Thoracic aorta (tissue), 2 donors: ENCODE measurements around the gene SEPTIN14. TPM values are rescaled to one million over a fixed set of nuclear protein-coding genes. Genes with fewer than 3 reads are reported as not detected.

ENCODE experiments used
- ATAC-seq: fragments of 150-250 bp; one replicate; pipeline ENCODE4 v1.8.0; 2017; ENCODE audit warnings: low read depth; ENCODE audit not compliant: insufficient number of reproducible peaks, low FRiP score
- DNase-seq: peaks from one replicate; pipeline ENCODE4 v3.0.0-alpha.2; 2020; ENCODE audit warnings: low spot score
- H3K27ac ChIP-seq, 2 donors: fragments of 200-600 bp; sonication (generic); 1 replicate in 1 of 2; 2 replicates in 1 of 2; pipeline ENCODE4 v1.5.1; 2016; ENCODE audit warnings: mild to moderate bottlenecking in 2 of 2, moderate library complexity in 2 of 2
- H3K27me3 ChIP-seq: fragments of 200-600 bp; sonication (generic); replicated peaks from 2 replicates; pipeline ENCODE4 v1.6.0; 2016; ENCODE audit warnings: mild to moderate bottlenecking; ENCODE audit not compliant: insufficient read depth
- H3K36me3 ChIP-seq: fragments of 200-600 bp; sonication (generic); one replicate; pipeline ENCODE4 v1.5.1; 2016
- H3K4me1 ChIP-seq, 2 donors: fragments of 200-600 bp; sonication (generic); 1 replicate in 1 of 2; 2 replicates in 1 of 2; pipeline versions ENCODE4 v1.5.1 to v1.6.0; 2016; ENCODE audit warnings: low read depth in 2 of 2, mild to moderate bottlenecking in 1 of 2; ENCODE audit not compliant: control insufficient read depth in 1 of 2
- H3K4me3 ChIP-seq: fragments of 200-600 bp; sonication (generic); 2 replicates; pipeline ENCODE4 v1.5.1; 2016; ENCODE audit warnings: mild to moderate bottlenecking
- H3K9me3 ChIP-seq: fragments of 200-600 bp; sonication (generic); 2 replicates; pipeline ENCODE4 v1.5.1; 2016
- total RNA-seq, 2 donors: library from RNA; depleted of rRNA; stranded (reverse); fragments of >200 nt; gene quantifications; one replicate each; pipeline versions ENCODE4 v1.1.0 to v1.2.3, GENCODE V29; 2016
- TF ChIP-seq, protein P1 (sequence below): fragments of 200-600 bp; sonication (generic); IDR thresholded peaks from one replicate; pipeline ENCODE4 v1.5.1; 2019; ENCODE audit warnings: antibody characterized with exemption

Gene SEPTIN14
- total RNA-seq, 2 donors from 2014 or later: not detected

DNA sequence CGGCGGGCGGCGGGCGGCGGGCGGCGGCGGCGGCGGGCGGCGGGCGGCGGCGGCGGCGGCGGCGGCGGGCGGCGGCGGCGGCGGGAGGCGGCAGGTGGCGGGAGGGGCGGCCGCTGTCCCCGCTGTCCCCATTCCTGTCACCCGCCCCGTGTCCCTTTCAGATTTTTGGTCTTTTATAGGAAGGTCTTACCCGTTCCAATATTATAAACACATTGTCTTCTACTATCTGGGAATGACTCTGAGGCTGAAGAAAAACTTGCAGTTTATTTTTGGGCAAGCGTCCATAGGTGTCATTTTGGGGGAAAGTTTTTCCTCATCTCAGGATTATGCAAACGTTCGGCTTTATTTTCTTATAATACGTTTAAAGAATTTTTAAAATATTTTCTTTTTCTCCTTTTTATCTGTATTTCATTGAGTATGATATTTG is 25.3 kb upstream of the SEPTIN14 start:
- H3K27me3 ChIP-seq: no peaks in the 10 kb centered on the region
- H3K4me1 ChIP-seq: peaks cover 3 to 5% of the 10 kb centered on the region in 2 donors
- TF ChIP-seq, protein P1, sequence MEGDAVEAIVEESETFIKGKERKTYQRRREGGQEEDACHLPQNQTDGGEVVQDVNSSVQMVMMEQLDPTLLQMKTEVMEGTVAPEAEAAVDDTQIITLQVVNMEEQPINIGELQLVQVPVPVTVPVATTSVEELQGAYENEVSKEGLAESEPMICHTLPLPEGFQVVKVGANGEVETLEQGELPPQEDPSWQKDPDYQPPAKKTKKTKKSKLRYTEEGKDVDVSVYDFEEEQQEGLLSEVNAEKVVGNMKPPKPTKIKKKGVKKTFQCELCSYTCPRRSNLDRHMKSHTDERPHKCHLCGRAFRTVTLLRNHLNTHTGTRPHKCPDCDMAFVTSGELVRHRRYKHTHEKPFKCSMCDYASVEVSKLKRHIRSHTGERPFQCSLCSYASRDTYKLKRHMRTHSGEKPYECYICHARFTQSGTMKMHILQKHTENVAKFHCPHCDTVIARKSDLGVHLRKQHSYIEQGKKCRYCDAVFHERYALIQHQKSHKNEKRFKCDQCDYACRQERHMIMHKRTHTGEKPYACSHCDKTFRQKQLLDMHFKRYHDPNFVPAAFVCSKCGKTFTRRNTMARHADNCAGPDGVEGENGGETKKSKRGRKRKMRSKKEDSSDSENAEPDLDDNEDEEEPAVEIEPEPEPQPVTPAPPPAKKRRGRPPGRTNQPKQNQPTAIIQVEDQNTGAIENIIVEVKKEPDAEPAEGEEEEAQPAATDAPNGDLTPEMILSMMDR: no peak
- no peaks in the 10 kb centered on the region for H3K9me3 ChIP-seq
- H3K27ac ChIP-seq: peak overlapping the region in 1 of 2 donors; percentile 44
- H3K4me3 ChIP-seq: peak overlapping the region; percentile 77
- H3K36me3 ChIP-seq: no peaks in the 10 kb centered on the region
- DNase-seq (no peak), ATAC-seq (no peak)

GRCh38 chr7:55884321-55884720 is 21.8 kb upstream of the SEPTIN14 start:
- DNase-seq (no peak), ATAC-seq (no peak)
- H3K27me3 ChIP-seq: no peaks in the 10 kb centered on the region
- no peaks in the 10 kb centered on the region for H3K9me3 ChIP-seq
- no peaks in the 10 kb centered on the region for H3K36me3 ChIP-seq
- TF ChIP-seq, protein P1: no peak
- H3K4me3 ChIP-seq: no peak overlapping the region
- H3K27ac ChIP-seq: no peak overlapping the region
- peaks cover 3 to 5% of the 10 kb centered on the region in 2 donors for H3K4me1 ChIP-seq

DNA sequence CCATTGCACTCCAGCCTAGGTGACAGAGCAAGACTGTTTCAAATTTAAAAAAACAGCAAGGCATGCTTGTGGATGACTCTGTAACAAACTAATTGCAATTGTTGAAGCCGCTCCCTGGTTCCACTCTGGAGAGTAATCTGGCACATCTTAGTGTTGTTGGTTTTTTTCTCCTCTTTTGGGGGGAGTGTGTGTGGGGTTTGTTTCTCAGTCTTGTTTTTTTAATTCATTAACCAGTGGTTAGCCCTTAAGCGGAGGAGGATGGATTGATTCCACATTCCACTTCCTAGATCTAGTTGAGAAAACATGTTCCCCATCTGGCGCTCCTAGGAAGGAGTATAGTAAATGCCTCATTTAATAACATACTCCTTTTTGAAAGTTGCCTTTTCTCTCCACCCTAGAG is 16.1 kb upstream of the SEPTIN14 start:
- no peak for ATAC-seq

GRCh38 chr7:55877308-55877707 is 14.8 kb upstream of the SEPTIN14 start:
- no peak for ATAC-seq
- H3K9me3 ChIP-seq: no peaks in the 10 kb centered on the region
- H3K4me3 ChIP-seq: no peak overlapping the region
- TF ChIP-seq, protein P1: no peak
- no peak overlapping the region for H3K27ac ChIP-seq
- no peaks in the 10 kb centered on the region for H3K4me1 ChIP-seq
- DNase-seq: no peak
- no peaks in the 10 kb centered on the region for H3K27me3 ChIP-seq
- no peaks in the 10 kb centered on the region for H3K36me3 ChIP-seq

More for the DNA sequence above, 16.1 kb upstream of the SEPTIN14 start:
- no peak for DNase-seq
- H3K27me3 ChIP-seq: no peaks in the 10 kb centered on the region
- H3K9me3 ChIP-seq: no peaks in the 10 kb centered on the region
- TF ChIP-seq, protein P1: no peak
- H3K4me1 ChIP-seq: no peaks in the 10 kb centered on the region
- no peak overlapping the region for H3K27ac ChIP-seq
- no peak overlapping the region for H3K4me3 ChIP-seq
- no peaks in the 10 kb centered on the region for H3K36me3 ChIP-seq

DNA sequence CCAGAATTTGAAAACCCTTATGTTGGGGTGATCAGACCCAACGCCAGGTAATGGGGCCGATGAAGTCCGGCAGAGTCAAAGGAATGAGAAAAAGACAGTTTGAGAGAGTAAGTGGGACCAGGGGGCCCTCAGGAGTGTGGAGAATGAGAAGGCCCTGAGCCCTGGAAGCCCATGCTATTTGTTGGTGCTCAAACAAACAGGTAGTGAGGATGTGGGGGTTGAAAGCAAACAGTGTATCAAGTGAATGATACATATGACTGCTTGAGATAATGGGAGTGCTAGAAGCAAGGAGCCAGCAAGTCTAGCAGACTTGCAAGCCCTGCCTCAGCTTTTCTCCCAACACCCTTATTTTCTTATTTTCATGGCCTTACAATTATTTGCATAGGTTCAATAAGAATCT is 11.2 kb upstream of the SEPTIN14 start:
- H3K27me3 ChIP-seq: no peaks in the 10 kb centered on the region

More for the DNA sequence above, 11.2 kb upstream of the SEPTIN14 start:
- Histone ChIP-seq H3K9me3 (no peaks in the 10 kb centered on the region), H3K27ac (no peak overlapping the region), H3K4me1 (no peaks in the 10 kb centered on the region), H3K36me3 (no peaks in the 10 kb centered on the region), H3K4me3 (no peak overlapping the region)
- DNase-seq (no peak), ATAC-seq (no peak)
- TF ChIP-seq, protein P1: no peak
